ENCODE results near the gene TREML4. TPM values are rescaled to one million over a fixed set of nuclear protein-coding genes. Genes with fewer than 3 reads are reported as not detected.
"Not testable (repeated sequence)": the region's sequence is repeated elsewhere in the genome, so short reads cannot be mapped to it uniquely, and the experiment has no call there.

TREML4 gene, protein sequence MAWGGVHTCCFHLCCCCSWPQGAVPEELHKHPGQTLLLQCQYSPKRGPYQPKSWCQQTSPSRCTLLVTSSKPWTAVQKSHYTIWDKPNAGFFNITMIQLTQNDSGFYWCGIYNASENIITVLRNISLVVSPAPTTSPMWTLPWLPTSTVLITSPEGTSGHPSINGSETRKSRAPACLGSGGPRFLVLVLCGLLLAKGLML
- not detected for total RNA-seq

DNA sequence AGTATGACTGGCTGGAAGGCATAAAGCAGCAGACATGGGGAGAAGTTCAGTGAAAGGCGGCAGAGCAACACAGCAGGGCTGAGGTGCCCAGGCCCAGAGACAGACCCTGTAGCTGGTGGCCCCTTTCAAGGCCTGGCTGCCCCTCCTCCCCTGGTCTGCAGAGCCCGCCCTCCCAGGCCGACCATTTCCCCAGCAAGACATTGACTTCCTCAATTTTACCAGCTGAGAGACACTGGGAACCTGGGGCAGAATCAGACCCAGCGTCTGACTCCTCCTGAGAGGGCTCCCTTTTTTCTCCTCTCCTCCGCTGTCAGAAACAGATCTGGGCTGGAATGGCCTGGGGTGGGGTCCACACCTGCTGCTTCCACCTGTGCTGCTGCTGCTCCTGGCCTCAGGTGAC lies at the start of gene TREML4:
Gene TREML4, plus strand, starts transcription at position 254 of the 400 bp plus-strand sequence. Its CDS starts 79 bp downstream, at position 333.
- DNase-seq, result no peak

DNA sequence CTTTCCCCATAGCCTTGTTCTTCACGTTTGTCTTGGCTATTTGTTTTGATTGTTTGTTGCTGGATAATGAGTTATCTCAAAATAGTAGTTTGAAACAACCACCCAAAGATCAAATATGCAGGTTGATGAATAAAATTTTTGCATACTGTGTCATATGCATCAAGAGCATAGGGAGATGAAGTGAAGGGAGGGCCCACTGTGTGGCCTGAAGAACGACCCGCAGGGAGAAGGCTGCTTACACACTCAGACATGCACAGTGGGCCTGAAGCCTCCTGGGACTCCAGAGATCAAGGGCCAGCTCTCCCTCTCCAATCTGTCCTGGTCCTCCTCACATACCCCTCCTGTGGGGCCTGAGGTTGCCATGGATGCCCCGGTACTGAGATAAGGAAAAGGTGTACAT lies 49.0 kb upstream of the TREML4 start:
- DNase-seq, result no peak

DNA sequence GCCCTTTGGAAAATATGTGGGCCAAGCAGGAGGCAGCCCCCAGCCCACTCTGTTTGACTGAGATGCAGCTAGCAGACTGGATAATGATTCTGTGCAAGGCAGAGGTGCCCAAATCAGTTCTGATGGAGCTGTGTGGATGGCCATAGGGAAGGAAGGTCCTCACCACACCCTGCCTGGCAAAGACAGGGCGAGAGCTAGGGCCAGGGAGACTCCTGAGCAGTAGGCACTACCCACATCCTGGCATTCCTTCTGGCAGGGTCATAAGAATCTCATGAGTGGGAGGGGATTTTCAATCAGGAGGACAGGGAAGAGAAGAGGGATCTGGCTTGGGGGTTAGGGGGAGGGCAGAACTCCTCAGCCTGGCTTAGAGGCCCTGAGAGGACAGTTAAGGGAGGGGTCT lies 46.6 kb upstream of the TREML4 start:
- no peak for DNase-seq

DNA sequence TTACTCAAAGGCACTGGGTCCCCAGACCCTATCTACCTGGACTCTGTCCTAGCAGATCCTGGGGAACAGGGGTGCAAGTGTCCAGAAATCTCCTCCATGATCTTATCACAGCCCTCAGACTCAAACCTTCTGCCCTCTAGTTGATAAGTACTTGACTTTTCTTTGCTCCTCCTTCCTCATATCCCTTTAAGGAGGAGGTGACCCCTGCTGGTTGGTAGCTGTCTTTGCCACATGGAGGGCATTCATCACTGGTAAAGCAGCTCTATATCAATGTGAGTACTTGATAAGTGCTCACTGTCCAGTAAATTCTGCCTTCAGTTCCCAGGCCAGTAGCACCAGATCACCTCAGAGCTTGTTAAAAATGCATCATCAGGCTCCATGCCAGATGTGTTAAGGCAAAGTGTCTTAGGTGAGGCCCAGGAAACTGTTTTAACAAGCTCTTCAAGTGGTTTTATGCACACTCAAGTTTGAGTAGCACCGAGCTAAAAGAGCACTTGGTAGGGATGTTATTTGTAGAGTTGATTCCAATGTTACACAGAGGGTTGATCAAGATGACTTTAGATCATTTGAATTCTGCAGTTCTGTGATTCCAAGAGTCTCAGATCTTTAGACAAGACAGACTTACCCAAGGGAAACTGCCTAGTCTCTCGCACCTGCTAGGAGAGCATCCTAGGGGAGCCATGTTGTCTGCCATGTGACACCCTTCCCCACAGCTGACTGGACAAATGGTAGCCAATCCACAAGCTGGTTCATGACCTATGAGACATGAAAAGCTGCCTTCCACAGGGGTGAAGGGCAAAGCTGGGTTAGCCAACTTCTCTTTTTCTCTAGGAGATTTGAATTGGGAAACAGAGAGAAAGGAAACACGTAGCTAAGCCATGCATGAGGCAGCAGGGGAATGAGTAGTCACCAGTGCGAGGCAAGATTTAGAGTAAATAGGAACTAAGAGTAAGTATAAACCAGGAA lies 45.8 kb upstream of the TREML4 start:
- no peak for DNase-seq

DNA sequence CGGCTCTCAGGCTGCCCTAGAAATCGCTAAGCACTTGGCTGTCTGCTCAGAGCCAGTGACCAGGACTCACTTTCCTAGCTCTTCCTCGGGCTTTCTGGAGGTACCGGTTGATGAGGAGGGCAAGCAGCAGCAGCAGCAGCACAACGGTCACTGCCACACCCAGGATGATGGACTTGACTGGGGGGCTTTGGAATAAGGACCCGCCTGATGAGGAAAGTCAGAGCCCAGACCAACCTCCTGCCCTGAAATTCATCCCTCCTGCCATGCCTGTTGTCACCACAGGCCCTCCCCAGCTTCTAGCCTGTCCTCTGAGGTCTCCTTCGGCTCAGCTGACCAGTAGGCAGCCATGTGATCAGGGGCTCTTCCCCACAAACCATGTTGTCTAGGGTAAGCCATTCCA lies 43.4 kb upstream of the TREML4 start:
- DNase-seq, result no peak

DNA sequence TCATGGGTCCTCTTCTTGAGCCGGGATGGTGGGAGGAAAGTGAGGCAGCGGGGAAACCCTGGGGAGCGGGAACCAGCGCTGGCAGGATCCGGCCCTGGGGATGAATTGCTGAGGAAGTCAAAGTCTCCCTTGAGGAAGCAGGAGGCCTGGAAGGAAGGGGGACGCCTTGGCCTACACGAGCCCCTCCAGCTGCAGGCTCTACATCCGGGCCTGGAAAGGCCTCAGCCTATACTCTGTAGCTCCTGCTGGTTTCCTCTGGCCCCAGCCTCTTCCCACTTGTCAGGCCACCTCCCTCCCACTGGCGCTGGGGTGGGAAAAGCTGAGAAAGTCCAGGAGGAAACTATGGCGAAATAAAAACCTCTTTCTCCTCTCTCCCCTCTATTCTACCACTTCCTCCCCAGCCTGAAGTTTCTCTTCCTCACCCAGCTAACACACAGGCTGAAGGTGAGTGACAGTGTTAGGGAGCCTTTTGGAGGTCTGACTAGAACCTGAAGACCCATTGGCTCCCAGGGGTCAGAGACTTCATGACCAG lies 42.1 kb upstream of the TREML4 start:
- no peak for DNase-seq

DNA sequence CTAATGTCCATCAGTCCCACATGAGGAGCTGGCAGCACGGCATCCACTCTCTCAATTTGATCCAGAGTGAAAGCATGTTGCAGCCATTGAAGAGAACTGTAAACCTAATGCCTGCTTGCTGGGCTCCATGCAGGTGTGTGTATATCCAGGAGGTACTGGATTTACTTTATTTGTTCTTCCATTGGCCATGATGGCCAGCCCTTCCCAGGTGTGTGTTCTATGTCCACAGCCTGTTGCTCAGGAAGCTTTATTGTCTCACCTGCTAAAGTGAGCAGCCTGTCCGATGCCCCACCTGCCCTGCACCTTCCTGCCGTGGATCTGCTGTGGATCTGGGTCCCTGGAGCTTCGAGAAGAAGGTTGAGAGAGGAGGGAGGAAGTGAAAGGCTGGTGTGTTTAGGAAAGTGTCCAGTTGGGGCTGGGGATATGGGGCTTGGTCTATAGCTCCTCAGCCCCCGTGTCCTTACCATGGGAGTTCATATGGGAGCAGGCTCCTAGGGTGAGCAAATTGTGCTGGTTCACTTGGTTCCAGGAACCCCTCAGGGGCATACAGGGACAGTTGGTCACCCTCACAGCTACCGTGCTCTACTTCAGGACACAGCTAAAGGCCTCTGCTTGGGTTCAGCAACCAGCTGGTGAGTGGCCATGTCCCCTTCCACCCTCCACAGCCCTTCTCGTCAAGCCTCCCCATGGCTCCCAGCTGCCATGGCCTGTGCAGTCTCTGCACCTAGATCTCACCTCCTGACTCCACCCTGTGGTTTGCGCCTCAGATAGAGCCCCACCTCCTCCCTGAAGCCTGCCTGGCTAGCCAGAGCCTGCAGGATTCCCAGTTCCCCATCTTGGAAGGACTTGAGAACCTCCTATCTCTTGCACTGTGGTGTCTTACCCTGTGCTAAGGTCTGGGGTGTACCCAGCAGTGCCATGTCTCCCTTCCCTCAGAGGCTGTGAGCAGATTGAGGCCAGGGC lies 39.9 kb upstream of the TREML4 start:
- DNase-seq, result no peak

DNA sequence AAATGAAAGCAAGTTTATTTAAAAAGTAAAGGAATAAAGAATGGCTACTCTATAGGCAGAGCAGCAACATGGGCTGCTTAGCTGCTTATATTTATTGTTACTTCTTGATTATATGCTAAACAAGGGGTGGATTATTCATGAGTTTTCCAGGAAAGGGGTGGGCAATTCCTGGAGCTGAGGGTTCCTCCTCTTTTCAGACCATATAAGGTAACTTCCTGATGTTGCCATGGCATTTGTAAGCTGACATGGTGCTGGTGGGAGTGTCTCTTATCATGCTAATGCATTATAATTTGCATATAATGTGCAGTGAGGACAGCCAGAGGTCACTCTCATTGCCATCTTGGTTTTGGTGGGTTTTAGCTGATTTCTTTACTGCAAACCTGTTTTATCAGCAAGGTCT lies 39.1 kb upstream of the TREML4 start:
- DNase-seq, result not testable (repeated sequence)

DNA sequence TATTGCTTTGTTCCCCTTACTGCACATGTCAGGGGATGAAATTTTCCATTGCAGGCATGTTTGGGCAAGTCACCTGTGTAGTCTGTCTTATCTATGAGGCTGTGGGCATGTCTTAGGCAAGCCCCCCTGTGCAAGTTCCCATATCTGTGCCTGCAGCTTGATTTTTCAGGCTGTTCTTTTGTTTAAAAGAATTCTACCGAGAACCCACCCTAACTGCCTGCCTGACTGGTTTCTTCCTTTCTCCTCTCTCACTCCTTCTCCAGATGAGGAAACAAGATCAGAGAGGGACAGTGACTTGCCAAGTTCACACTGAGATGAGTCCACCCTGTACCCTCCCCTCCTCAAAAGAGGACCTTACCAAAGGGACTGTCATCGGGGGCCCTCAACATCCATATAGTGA lies 38.2 kb upstream of the TREML4 start:
- DNase-seq, result no peak

DNA sequence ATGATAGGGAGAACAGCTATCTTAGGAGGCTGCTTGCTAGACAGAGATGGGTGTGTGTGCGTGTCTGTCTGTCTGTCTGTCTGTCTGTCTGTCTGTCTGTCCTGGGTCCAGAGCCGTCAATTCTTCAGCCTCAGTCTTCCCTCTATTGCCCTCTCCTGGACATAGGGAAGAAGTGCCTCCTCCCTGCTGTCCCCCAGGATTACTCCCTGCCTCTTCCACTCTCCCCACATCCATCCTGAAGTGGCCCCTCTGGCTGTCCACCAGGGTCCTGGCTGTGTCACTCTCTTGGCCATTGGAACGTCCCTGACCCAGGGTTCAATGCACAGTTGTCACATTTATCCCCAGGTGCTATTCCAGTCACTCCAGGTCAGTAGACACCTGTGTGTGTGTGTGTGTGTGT lies 37.4 kb upstream of the TREML4 start:
- no peak for DNase-seq

DNA sequence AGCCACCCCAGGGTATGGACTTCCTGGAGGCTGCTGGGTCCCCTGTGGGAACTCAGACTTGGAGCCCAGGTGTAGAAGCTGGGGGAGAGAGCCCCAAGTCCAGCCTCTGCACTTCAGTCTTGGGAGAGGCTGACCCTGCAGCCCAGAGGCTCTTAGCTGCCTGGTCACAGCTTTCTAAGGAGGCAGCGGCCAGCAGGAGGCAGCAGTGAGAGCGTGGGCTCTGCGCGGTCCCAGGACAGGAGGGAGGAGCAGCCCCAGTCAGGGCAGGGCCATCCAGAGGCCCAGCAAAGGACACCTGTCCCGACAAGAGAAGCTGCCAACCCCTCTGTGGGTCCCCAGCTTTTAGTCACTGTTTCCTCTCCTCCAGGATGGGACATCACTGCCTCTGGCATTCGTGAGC lies 36.6 kb upstream of the TREML4 start:
- no peak for DNase-seq

DNA sequence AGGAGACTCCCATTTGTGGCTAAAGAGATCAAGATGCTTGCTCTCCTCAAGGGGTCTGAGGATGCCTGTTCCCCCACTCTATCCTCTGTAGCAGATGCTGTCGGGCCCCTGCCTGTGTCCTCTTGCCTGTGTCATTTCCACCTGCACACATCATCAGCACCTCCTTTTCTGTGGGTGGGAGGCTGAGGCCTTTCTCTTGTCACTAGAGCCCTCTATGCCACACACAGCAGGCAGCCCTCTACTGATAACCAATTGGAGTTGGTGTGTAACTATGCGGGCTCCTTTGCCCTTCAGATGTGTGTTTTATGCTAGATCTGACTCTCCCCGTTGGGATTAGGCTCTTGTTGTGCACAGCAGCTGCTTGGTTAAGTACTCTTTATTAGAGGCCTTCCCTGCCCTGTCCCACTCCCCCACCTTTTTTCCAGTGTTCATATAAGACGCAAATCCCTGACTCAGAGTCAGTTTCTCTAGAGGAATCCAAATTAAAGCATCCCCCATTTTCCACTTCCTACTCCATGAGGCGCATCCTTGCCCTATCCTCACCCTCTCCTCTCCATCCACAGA lies 34.9 kb upstream of the TREML4 start:
- DNase-seq, result no peak

DNA sequence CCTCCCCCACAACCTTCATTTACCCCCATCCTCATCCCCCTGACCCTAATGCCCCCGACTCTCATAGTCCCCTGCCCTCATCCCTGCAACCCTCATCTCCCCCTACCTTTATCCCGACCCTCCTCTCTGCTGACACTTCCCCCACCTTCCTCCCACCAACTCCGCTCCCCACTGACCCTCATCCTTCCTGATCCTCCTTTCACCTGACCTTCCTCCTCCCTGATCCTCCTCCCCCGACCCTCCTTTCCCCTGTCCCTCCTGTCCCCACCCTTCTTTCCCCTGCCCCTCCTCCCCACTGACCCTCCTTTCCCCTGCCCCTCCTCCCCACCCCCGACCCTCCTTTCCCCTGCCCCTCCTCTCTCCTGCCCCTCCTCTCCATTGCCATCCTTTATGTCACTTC lies 34.3 kb upstream of the TREML4 start:
- no peak for DNase-seq

DNA sequence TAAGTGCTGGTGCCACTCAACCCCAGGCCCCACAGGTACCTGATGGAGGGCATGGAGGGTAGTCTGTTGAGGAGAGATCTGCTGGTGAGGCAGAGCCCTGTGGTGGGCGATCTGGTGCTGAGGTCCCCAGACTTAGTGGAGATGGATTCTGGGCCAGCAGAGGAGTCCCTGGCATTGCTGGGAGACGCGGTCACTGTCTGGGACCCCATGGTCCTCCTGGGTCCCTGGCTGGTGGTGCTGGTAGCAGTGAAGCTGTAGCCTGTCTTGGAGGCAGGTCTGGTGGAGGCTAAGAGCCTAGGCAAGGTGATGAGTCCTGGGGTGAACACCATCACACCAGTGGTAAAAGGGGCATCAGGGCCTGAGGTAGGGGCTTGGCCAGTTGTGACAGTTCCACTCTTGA lies 33.8 kb upstream of the TREML4 start:
- DNase-seq, result no peak

DNA sequence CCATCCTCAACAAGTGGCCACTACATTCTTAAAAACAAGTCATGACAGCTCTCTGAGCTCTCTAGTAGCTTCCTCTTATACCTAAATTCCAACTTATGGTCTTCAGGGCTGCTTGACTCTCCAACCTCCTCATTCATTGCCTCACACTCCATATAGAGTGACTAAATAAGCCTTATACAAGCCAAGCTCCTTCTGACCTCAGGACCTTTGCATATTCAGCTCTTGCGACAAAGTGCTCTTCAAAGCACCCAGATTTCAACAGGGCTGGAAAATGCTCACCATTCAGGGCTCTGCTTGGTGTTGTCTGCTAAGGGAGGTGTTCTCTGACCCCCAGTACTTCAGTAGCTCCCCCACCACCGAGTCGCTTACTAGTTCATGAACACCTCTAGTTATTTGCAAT lies 30.9 kb upstream of the TREML4 start:
- DNase-seq, result no peak

DNA sequence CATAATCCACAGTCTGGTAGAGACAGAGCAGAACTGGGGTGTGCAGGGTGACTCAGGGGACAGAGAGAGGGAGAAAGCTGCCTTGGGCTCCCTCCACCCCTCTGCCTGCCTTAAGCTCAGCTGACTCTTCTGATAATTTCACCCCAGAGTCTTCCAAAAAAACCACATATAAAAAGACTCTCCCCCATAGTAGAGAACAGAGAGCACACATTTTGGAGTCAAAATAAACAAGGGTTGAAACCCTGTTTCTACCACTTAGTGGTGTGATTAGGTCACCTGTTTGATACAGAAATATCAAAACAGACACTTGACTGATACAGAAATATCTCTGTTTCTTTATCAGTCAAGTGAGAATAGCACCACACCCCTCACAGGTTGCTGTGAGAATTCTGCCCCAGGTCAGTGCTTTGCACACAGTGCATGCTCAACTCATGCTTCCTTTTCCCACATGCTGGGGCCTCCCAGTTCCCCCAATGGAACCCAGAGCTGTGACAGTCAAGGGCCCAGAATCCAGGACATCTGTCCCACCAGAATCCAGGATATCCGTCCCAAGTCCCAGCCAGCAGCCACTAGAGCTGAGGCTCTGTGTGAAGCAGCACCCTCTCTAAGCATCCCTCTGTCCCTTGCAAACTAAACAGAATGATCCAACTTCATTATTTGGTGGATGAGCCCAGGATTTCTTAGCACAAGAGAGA lies 28.4 kb upstream of the TREML4 start:
- DNase-seq, result no peak

DNA sequence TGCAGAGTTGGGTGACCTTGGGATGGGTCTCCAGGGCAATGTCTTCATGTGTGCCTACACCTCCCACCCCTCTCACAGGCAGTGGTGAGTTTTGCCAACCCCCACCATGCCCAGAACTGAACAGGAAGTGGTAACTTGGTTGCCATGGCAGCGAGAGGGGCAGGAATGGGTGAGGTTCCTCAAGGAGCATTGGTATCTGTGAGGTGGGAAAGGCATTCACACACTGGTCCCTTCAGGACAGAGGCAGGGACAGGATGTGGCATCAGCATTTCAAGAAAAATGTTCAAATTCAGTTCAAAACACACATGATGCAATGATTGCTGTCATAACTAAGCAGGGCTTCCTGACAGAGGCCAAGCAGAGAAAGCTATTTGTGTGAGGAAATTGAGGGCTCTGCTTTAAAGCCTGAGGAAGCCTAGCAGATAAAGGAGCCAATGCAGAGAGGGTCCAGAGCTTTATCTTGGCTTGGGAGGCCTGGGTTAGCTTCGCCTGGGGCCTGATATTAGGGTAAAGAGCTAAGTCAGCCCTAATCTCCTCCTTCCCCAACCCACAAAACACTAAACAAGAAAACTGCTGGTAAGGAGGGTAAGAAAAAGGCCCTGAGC lies 27.8 kb upstream of the TREML4 start:
- no peak for DNase-seq

DNA sequence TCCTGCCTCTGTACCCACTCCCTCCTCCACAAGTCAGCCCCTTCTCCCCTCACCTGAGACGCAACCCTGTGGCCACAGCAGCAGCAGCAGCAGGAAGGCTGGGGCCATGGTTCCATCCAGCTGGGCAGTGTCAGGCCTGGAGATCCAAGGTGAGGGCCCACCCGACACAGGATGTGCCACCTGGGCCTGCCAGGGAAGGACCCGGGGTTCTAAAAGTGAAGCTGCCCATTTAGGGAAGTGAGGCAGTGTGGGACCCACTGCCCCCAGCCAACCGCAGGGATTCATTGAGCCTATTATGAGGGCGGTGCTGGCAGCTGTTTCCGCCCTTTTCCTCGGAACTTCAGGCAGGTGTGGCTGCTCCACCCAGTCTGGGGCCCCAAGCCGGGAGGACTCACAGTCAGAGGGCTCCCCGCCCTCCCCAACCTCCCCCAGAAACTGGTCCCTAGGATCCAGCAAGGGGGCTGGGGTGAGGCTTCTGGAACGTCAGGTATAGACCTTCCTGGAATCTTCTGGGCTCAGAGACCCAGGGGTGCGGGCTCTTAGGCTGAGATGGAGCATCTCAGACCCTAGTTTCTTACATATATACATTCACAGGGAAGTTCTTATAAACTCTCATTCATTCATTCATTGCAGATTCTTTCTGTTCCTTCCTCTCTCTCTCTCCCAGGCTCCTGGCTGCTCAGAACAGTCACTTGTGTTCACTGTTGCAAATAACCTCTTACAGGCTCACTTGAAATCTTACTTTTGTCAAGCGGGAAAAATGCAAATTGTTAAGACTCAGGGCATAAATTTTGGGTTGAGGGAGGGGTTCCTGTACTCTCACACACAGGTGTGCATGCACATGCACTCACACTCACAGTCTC lies 27.0 kb upstream of the TREML4 start, which contains the start of gene TREML2:
Gene TREML2, minus strand, starts transcription at position 249 of the 863 bp plus-strand sequence. Its CDS starts 141 bp downstream, at position 108.
- DNase-seq, result no peak

DNA sequence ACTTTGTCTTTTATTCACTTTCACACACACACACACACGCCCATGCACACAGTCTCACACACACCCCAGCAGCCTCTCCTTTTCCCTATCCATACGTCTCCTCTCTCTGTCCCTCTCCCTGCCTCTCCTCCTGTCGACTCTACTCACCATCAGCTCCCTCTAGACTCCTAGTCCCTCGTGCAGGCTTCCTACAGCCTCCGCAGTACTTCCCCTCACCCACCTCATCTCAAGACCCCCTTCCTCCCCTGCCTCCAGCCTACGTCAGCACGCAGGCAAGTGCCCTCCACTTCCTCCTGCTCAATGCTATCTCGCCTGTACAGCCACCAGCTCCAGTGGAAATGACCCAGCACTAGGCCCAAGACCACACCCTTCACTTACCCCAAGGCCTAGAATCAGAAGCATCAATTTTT lies 26.4 kb upstream of the TREML4 start:
- DNase-seq, result no peak

DNA sequence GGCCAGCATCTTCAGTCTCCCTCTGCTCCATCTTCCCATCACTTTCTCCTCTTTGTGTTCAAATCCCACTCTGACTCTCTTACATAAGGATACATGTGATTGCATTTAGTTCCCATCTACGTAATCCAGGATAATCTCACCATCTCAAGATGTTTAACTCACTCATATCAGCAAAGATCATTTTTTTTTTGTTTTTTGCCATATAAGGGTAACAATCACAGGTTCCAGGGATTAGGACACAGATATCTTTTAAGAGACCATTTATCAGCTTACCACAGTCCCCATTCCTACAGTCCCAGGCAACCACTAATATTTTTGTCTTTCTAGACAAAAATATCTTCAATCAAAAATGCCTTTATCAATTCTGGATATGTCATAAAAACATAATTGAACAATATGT lies 24.0 kb upstream of the TREML4 start:
- no peak for DNase-seq
